Measurements from ENCODE around the gene MGAT5B. TPM values are rescaled to one million over a fixed set of nuclear protein-coding genes. Genes with fewer than 3 reads are reported as not detected.

Gene MGAT5B
- total and polyA plus RNA-seq, 4 donors, result 0.28 to 0.67 (median 0.46) TPM

- ATAC-seq (ENCODE audit: insufficient read depth, low FRiP score), result no peak
- H3K36me3 ChIP-seq (ENCODE audit: control insufficient read depth in 4 of 4, insufficient read depth in 4 of 4, low read length in 4 of 4), result no peaks in the 10 kb centered on the region
- peaks cover 3 to 36% (median 20%) of the 10 kb centered on the region in 3 donors for H3K27me3 ChIP-seq (ENCODE audit: control insufficient read depth in 3 of 3, insufficient read depth in 3 of 3, low read length in 2 of 3)
Observed at GRCh38 chr17:76866774-76867577, 1.2 kb upstream of the MGAT5B start.

GRCh38 chr17:76867578-76868175 lies 527 bp upstream of the MGAT5B start:
- Histone ChIP-seq H3K36me3 (ENCODE audit: control insufficient read depth in 4 of 4, insufficient read depth in 4 of 4, low read length in 4 of 4) (no peaks in the 10 kb centered on the region), H3K4me3 (no peak overlapping the region), H3K9ac (ENCODE audit: insufficient read depth in 1 of 2, low read length in 2 of 2) (no peak overlapping the region), H3K4me1 (ENCODE audit: control insufficient read depth in 5 of 5, insufficient read depth in 5 of 5, low read length in 5 of 5) (peaks cover 0 to 4% (median 0%) of the 10 kb centered on the region in 5 donors), H3K27ac (ENCODE audit: low read depth in 1 of 2, low read length in 1 of 2) (no peak overlapping the region), H3K27me3 (ENCODE audit: control insufficient read depth in 3 of 3, insufficient read depth in 3 of 3, low read length in 2 of 3) (peaks cover 3 to 36% (median 20%) of the 10 kb centered on the region in 3 donors), H3K9me3 (ENCODE audit: control insufficient read depth in 4 of 4, insufficient read depth in 3 of 4, low read length in 3 of 4) (no peaks in the 10 kb centered on the region)
- WGBS, 2 donors, result 25 to 34% methylated on average over 20 of the region's 20 CpGs
- TF ChIP-seq CTCF (IDR thresholded peaks at IDR 0.05; ENCODE audit: control extremely low read depth, extremely low read depth), result no peak
- DNase-seq (peak; percentile 6 to 61 (median 16)), ATAC-seq (ENCODE audit: insufficient read depth, low FRiP score) (no peak)

More at GRCh38 chr17:76866774-76867577, 1.2 kb upstream of the MGAT5B start:
- 85 to 86% methylated on average over 9 of the region's 9 CpGs for WGBS, 2 donors
- Histone ChIP-seq H3K9ac (ENCODE audit: insufficient read depth in 1 of 2, low read length in 2 of 2) (no peak overlapping the region), H3K4me3 (no peak overlapping the region), H3K4me1 (ENCODE audit: control insufficient read depth in 5 of 5, insufficient read depth in 5 of 5, low read length in 5 of 5) (peaks cover 0 to 4% (median 0%) of the 10 kb centered on the region in 5 donors), H3K27ac (ENCODE audit: low read depth in 1 of 2, low read length in 1 of 2) (no peak overlapping the region), H3K9me3 (ENCODE audit: control insufficient read depth in 4 of 4, insufficient read depth in 3 of 4, low read length in 3 of 4) (no peaks in the 10 kb centered on the region)
- no peak for DNase-seq
- no peak for TF ChIP-seq CTCF (IDR thresholded peaks at IDR 0.05; ENCODE audit: control extremely low read depth, extremely low read depth)

- H3K4me1 ChIP-seq (ENCODE audit: control insufficient read depth in 5 of 5, insufficient read depth in 5 of 5, low read length in 5 of 5), result peaks cover 0 to 4% (median 0%) of the 10 kb centered on the region in 5 donors
- peaks cover 3 to 36% (median 20%) of the 10 kb centered on the region in 3 donors for H3K27me3 ChIP-seq (ENCODE audit: control insufficient read depth in 3 of 3, insufficient read depth in 3 of 3, low read length in 2 of 3)
- TF ChIP-seq CTCF (IDR thresholded peaks at IDR 0.05; ENCODE audit: control extremely low read depth, extremely low read depth), result no peak
- WGBS, 2 donors, result 1 to 5% methylated on average over 52 to 84 of the region's 84 CpGs
- H3K9ac ChIP-seq (ENCODE audit: insufficient read depth in 1 of 2, low read length in 2 of 2), result no peak overlapping the region
- no peak for ATAC-seq (ENCODE audit: insufficient read depth, low FRiP score)
- no peaks in the 10 kb centered on the region for H3K9me3 ChIP-seq (ENCODE audit: control insufficient read depth in 4 of 4, insufficient read depth in 3 of 4, low read length in 3 of 4)
- no peak overlapping the region for H3K27ac ChIP-seq (ENCODE audit: low read depth in 1 of 2, low read length in 1 of 2)
- no peak for DNase-seq
- H3K4me3 ChIP-seq, result peak overlapping the region; percentile 29
- no peaks in the 10 kb centered on the region for H3K36me3 ChIP-seq (ENCODE audit: control insufficient read depth in 4 of 4, insufficient read depth in 4 of 4, low read length in 4 of 4)
Observed at GRCh38 chr17:76868669-76869495, 678 bp downstream of the MGAT5B start.
